Stimulated activated naive CD8-positive, alpha-beta T cell treated with anti-CD3 and anti-CD28 coated beads, Interleukin-15, Interleukin-2, amounts not matched to agents 100 U/mL and 50 U/mL, for 24 hours (primary cell): ENCODE measurements around the gene DISC1.
"Not testable (repeated sequence)": the region's sequence is repeated elsewhere in the genome, so short reads cannot be mapped to it uniquely, and the experiment has no call there.

Source experiments
- ATAC-seq: fragments of 150-1000 bp; cut with Tn5 transposase; one replicate; pipeline ENCODE4 v1.10.0; 2021
- DNase-seq: peaks from one replicate; pipeline ENCODE4 v3.0.0; 2021

The DISC1 gene

DNA sequence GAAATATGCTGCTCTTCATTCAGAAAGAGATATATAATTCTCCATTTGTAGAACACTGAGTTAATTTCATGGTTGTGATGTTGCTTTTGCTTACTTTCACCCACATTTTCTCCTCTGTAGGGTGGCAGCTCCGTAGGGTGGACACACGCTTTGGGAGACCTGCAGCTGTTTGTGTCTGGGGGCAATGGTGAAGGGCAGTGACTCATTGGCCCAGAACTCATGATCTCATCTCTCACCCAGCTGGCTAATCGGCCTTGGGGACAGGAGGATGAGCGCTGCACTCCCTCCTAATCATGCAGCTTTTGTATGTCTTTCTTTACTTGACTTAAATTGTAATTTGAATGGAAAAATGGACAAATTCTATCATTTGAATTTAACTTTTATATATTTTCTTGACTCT lies 9.6 kb downstream of the DISC1 start:
- DNase-seq (no peak), ATAC-seq (no peak)

DNA sequence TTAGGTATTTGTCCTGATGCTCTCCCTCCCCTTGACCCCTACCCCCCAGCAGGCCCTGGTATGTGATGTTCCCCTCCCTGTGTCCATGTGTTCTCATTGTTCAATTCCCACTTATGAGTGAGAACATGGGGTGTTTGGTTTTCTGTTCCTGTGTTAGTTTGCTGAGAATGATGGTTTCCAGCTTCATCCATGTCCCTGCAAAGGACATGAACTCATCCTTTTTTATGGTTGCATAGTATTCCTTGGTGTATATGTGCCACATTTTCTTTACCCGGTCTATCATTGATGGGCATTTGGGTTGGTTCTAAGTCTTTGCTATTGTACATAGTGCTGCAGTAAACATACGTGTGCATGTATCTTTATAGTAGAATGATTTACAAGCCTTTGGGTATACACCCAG lies 10.3 kb downstream of the DISC1 start:
- DNase-seq, ATAC-seq: not testable (repeated sequence)

DNA sequence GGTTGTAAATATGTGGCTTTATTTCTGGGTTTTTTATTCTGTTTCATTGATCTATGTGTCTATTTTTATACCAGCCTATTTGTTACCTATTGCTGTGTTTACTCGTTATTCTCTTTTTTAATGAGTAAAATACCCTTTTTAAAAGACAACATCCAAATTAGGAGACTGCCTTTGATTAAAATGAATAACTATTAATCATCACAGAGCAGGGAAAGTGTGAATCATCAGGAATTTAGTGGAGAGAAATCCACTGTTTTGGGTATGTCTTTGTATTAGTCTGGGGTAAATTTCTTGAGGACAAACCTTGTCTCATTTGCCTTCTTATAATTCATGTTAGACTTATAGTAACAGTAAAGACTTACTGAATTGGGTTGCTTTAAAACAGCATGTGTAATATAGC lies 12.1 kb downstream of the DISC1 start:
- DNase-seq = no peak
- no peak for ATAC-seq

DNA sequence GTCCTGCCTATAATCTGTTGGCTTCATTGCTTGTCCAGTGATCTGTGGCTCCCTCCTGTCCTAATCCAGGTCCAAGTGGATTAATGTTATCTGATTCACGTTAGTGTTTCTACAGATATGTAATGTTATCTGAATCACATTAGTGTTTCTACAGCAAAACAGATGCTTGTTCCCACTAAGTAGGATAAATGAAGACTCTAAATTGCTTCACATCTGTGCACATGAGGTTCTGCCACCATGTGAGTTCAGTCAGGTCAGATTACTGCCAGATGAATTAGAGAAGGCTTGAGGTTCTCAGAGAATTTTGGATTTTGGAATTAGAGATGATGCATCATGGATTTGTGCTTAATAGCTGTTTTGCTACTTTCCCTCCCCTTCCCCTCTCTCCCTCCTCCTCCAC lies 13.2 kb downstream of the DISC1 start:
- DNase-seq (no peak), ATAC-seq (no peak)

DNA sequence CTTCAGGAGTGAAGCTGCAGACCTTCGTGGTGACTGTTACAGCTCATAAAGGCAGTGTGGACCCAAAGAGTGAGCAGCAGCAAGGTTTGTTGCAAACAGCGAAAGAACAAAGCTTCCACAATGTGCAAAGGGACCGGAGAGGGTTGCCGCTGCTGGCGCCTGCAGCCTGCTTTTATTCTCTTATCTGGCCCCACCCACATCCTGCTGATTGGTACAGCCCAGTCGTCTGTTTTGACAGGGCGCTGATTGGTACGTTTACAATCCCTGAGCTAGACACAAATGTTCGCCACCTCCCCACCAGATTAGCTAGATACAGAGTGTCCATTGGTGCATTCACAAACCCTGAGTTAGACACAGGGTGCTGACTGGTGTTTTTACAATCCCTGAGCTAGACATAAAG lies 14.9 kb downstream of the DISC1 start:
- not testable (repeated sequence) for DNase-seq, ATAC-seq

DNA sequence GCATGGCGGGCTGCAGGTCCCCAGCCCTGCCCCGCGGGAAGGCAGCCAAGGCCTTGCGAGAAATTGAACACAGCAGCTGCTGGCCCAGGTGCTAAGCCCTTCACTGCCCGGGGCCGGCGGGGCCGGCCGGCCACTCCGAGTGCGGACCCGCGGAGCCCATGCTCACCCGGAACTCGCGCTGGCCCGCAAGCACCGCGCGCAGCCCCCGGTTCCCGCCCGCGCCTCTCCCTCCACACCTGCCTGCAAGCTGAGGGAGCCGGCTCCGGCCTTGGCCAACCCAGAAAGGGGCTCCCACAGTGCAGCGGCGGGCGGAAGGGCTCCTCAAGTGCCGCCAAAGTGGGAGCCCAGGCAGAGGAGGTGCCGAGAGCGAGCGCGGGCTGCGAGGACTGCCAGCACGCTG lies 15.5 kb downstream of the DISC1 start:
- not testable (repeated sequence) for DNase-seq, ATAC-seq

DNA sequence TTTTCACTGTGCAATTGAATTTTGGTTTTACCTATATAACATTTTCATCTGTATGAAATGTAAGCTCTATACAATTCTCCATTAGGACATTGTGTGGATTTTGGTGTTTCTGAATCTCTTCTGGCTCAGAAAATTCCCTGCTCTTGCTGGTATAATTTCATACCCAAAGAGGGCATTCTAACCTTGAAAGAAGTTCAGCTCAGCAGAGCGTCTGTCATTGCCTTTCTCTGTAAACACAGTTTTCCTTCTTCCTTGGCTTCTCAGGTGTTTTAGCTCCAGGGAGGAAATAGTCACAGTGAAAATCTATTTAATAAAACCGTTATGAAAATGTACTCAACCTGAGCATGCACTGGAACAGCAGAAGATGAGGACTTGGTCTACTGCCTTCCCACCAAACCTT lies 16.0 kb downstream of the DISC1 start:
- DNase-seq = no peak
- no peak for ATAC-seq

DNA sequence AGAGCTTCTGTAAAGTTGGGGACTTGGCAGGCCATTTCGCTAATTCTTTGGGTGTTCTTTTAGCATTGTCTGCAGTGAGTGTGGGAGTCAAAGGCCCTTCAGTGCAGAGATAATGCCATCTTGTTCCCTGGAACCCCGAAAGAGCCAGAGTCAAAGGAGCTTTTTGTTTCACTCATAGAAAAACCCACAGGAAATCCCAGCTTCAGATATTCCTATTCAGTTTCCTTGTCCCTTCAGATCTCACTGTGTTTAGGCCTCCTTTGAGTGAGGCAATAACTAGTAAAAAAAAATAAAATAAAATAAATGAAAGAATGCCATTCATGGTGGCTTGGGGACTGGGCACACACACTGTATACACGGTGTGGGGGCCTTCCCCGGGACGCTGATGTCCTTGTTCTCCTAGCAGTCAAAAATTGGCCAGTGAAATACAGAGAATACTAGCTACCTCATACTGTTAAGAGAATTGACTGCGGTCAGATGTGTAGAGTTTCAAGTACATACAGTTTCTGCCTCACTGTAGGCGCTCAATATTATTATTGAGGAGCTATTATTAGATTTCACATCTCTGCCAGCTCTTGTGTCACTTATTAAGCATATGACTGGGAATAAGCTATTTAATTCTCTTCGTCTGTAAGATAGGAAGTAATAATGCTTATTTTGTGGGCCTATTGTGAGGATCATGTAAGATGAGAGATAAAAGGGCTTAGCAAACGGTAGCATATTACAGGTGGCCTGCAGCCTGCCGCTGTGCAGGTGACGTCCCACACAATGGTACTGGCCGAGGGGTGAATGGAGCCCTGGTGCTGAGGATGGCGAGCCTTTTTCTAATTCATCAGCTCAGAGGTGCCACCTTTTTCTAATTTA lies 16.7 kb downstream of the DISC1 start:
- no peak for DNase-seq
- ATAC-seq = no peak

DNA sequence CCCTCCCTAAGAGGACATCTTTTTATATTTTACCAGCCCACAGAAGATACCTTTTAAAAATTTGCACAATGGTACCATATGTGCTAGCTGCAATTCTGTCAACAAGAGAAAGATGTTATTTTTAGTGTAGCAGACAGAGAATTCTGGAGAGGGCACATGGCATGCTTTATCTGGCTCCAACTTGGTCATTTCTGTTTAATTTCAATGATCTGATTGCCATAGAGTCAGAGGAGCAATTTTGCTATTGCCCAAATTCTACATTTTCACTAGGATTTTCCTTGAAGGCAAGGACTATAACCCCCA lies 17.3 kb downstream of the DISC1 start:
- ATAC-seq (no peak), DNase-seq (no peak)

DNA sequence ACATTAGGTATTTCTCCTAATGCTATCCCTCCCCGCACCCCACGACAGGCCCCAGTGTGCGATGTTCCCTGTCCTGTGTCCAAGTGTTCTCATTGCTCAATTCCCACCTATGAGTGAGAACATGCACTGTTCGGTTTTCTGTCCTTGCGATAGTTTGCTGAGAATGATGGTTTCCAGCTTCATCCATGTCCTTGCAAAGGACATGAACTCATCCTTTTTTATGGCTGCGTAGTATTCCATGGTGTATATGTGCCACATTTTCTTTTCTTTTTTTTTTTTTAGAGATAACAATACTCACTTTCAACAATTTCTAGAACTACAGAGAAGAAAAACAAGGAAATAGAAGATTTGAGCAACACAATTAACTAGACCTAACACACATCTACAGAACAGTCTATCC lies 19.0 kb downstream of the DISC1 start:
- not testable (repeated sequence) for DNase-seq, ATAC-seq

DNA sequence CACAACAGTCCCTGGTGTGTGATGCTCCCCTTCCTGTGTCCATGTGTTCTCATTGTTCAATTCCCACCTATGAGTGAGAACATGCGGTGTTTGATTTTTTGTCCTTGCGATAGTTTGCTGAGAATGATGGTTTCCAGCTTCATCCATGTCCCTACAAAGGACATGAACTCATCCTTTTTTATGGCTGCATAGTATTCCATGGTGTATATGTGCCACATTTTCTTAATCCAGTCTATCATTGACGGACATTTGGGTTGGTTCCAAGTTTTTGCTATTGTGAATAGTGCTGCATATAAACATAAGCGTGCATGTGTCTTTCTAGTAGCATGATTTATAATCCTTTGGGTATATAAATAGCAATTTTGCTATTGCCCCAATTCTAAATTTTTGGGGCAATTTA lies 19.6 kb downstream of the DISC1 start:
- not testable (repeated sequence) for DNase-seq, ATAC-seq

DNA sequence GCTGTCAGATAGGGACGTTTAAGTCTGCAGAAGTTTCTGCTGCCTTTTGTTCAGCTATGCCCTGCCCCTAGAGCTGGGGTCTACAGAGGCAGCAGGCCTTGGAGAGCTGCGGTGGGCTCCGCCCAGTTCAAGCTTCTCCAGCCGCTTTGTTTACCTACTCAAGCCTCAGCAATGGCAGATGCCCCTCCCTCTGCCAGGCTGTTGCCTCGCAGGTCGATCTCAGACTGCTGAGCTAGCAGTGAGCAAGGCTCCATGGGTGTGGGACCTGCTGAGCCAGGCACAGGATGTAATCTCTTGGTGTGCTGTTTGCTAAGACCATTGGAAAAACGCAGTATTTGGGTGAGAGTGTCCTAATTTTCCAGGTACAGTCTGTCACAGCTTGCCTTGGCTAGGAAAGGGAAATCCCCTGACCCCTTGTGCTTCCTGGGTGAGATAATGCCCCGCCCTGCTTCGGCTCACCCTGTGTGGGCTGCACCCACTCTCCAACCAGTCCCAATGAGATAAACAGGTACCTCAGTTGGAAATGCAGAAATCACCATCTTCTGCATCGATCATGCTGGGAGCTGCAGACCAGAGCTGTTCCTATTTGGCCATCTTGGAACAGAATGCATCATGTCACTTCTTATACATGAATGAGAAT lies 25.2 kb downstream of the DISC1 start:
- not testable (repeated sequence) for ATAC-seq, DNase-seq

DNA sequence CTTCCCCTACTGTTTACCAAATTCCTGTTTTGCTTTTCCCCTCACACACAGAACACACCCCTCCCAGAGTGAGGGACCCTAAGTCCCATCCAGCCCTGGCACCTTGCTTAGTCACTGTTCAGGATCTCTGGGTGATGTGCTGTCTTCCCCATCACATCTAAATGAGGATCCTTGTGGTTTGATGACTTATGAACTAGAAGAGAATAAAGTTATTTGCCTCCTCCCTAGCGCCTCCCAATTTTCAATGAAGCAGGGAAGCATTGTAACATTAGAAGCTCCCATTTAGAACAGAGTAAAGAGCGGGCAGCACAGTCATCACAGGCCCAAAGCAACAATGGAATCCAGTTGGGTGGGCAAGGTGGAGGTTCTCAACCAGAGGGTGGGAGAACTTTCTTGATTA lies 27.0 kb downstream of the DISC1 start:
- DNase-seq (no peak), ATAC-seq (no peak)

DNA sequence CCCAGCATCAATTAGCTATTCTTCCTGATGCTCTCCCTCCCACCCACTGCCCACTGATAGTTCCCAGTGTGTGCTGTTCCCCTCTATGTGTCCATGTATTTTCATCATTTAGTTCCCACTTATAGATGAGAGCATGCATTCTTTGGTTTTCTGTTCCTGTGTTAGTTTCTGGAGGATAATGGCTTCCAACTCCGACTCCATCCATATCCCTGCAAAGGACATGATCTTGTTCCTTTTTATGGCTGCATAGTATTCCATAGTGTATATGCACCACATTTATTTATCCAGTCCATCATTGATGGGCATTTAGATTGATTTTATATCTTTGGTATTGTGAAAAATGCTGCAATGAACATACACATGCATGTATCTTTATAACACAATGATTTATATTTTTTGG lies 30.2 kb downstream of the DISC1 start:
- ATAC-seq (no peak), DNase-seq (no peak)

DNA sequence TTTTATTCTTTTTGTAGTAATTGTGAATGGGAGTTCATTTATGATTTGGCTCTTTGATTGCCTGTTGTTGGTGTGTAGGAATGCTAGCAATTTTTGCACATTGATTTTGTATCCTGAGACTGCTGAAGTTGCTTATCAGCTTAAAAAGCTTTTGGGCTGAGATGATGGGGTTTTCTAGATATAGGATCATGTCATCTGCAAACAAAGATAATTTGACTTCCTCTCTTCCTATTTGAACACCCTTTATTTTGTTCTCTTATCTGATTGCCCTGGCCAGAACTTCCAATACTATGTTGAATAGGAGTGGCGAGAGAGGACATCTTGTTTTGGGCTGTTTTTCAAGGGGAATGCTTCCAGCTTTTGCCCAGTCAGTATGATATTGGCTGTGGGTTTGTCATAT lies 31.6 kb downstream of the DISC1 start:
- not testable (repeated sequence) for DNase-seq, ATAC-seq

DNA sequence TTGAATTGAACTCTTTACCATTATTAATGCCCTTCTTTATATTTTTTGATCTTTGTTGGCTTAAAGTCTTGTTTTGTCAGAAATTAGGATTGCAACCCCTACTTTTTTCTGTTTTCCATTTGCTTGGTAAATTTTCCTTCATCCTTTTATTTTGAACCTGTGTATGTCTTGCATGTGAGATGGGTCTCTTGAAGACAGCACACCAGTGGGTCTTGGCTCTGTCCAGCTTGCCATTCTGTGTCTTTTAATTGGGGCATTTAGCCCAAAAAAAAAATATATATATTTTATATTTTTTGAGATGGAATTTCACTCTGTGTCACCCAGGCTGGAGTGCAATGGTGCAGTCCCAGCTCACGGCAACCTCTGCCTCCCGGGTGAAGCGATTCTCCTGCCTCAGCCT lies 33.6 kb downstream of the DISC1 start:
- ATAC-seq (no peak), DNase-seq (no peak)

DNA sequence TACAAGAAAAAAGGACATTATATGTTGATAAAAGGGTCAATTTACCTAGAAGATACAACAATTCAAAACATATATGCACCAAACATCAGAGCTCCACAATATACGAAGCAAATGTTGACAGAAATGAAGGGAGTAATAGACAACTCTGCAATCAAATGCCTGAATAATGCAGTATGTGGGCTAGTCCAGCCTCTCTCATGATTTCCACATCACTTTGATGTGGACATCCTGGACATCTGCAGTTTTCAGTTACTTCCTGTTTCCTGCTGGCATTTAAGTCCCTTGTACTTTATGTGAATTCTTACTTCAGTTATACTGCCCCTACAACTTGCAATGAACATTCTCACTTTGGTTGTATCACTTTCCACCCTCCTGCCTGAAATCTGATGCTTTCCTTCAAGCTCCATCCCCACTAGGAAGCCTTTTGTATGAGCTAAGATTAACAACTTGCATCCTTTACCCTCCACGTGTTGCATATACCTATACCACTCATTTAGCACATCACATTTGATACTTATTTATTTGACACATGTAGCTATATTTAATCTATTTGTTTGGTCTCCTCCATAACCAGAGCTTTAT lies 36.7 kb downstream of the DISC1 start:
- no peak for ATAC-seq
- DNase-seq = no peak

DNA sequence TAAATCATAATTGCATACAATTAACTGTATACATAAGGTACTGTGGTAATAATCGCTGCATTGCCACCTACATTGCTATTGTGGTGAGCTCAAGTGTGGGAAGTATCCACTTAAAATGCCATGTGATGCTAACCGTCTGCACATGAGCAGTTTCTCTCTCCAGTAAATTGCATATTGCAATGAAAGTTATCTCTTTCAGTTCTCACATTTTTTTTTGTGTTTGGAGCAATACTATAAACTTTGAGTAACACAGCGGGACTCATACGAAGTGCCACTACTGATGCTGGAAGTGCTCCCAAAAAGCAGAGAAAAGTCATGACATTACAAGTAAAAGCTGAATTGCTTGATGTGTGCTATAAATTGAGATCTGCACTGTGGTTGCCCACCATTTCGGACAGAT lies 38.5 kb downstream of the DISC1 start:
- no peak for DNase-seq
- ATAC-seq = no peak

DNA sequence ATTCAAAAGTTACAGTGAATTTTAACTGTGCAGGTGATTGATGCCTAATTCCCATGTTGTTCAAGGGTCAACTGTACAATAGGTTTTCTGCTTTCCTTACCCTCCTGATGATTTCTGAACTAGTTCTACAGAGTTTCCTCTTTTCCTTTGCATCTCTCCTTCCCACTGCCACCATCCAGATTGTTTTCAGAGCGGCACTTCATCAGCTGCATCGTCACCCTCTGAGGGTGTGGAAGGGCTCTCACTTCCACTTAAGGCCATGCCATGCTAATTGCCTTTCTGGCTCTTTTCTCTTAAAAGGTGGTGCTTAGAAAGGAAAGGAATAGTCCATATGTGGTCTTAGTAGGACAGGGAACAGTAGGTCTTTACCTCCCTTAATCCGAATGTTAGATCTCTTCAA lies 39.1 kb downstream of the DISC1 start:
- ATAC-seq (no peak), DNase-seq (no peak)

DNA sequence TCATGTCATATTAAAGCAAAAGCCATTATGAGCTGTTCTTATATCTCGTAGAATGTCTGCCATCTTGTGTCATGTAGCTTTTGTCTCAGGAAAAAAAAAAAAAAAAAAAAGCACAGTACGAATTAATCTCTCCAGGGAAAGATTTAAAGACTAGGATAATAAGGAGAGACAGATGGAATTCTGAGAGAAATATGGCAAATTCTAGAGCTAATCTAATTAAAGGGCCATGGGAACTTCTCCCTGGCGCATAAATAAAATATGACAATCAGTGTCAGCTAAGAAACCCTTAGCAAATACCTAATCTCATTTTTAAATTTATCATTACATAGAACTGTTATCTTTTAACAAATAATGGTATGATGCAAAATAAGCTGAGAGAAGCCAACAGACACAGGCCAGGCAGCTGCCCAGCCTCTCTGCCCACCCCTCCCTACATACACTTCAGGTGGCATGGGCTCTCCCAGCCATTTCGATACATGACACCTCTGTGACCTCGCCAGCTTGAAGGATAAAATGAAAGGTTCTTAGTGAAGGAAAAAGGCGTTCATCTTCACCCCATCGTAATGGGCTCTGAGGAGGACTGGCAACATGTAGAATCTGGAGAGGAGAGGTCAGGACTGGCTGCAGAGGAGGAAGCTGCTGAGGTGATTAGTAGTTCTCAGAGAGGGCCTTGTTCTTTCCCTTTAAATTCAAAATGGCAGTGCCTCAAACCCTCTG lies 39.8 kb downstream of the DISC1 start:
- ATAC-seq (no peak), DNase-seq (no peak)

DNA sequence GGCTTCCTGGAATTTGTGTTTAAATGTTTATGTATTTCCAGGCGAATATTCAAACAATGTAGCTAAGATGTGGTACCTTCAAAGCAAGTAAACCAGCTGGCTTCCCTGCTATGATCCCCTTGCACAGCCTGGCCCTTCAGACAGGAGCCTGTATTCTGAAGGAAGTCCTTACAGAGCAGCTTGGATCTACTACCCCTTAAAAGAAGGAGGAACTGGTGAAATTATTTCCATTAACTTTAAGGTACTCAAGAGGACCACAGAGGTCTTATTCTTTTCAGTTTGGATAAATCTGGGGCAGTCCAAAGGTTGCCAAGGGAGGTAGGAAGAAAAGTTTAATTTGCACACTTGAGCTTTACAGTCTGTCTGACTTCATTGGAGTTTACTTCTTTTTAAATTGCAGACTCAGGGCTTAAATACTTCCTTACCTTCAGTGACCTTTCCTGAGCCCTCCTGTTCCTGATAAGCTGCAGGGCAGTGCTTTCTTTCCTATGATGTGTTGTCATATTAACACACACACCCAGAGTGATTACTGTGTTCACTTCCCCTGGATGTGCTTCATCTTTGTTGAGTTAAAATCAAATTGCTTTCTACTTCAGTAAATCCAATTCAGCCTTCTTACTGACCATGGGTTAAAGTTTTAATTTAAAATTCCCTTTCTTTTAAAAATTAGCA lies 40.5 kb downstream of the DISC1 start:
- no peak for ATAC-seq
- DNase-seq = no peak

DNA sequence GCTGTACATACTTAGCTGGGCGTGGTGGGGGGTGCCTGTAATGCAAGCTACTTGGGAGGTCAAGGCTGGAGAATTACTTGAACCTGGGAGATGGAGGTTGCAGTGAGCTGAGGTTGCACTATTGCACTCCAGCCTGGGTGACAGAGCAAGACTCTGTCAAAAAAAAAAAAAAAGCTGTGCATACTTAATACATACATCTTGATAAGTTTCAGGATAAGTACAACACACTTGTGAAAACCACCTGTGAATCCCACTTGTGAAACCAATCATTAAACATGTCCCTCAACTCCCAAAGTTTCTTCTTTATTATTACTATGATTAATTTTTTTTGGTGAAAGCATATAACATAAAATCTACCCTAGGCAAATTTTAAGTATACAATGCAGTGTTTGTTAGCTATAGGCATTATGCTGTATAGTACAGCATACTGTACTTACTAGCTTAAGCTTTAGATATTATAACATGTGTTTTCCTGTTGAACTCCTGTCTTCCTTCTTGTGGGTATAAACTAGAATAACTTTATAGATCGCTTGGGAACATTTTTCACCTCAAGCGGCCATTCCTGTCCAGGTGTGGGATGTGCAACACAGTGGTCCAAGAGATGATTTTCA lies 41.4 kb downstream of the DISC1 start:
- ATAC-seq (no peak), DNase-seq (no peak)
